Measurements from ENCODE around the gene TEX19.
"Not testable (repeated sequence)": the region's sequence is repeated elsewhere in the genome, so short reads cannot be mapped to it uniquely, and the experiment has no call there.

Gene TEX19

DNA sequence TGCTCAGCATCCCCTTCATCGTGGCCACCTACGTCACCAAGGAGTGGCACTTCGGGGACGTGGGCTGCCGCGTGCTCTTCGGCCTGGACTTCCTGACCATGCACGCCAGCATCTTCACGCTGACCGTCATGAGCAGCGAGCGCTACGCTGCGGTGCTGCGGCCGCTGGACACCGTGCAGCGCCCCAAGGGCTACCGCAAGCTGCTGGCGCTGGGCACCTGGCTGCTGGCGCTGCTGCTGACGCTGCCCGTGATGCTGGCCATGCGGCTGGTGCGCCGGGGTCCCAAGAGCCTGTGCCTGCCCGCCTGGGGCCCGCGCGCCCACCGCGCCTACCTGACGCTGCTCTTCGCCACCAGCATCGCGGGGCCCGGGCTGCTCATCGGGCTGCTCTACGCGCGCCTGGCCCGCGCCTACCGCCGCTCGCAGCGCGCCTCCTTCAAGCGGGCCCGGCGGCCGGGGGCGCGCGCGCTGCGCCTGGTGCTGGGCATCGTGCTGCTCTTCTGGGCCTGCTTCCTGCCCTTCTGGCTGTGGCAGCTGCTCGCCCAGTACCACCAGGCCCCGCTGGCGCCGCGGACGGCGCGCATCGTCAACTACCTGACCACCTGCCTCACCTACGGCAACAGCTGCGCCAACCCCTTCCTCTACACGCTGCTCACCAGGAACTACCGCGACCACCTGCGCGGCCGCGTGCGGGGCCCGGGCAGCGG, 15.7 kb downstream of the TEX19 start:
- H3K36me3 Mint-ChIP-seq (ENCODE audit: low read depth): no peaks in the 10 kb centered on the region
- no peak overlapping the region for H3K27ac Mint-ChIP-seq
- H3K9me3 Mint-ChIP-seq: no peaks in the 10 kb centered on the region
- no peak for DNase-seq
- TF ChIP-seq, protein P1, sequence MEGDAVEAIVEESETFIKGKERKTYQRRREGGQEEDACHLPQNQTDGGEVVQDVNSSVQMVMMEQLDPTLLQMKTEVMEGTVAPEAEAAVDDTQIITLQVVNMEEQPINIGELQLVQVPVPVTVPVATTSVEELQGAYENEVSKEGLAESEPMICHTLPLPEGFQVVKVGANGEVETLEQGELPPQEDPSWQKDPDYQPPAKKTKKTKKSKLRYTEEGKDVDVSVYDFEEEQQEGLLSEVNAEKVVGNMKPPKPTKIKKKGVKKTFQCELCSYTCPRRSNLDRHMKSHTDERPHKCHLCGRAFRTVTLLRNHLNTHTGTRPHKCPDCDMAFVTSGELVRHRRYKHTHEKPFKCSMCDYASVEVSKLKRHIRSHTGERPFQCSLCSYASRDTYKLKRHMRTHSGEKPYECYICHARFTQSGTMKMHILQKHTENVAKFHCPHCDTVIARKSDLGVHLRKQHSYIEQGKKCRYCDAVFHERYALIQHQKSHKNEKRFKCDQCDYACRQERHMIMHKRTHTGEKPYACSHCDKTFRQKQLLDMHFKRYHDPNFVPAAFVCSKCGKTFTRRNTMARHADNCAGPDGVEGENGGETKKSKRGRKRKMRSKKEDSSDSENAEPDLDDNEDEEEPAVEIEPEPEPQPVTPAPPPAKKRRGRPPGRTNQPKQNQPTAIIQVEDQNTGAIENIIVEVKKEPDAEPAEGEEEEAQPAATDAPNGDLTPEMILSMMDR (IDR thresholded peaks at IDR 0.05): no peak
- peaks cover 29% of the 10 kb centered on the region for H3K27me3 Mint-ChIP-seq (ENCODE audit: low read depth, poor library complexity)
- H3K4me1 Mint-ChIP-seq: peaks cover 31% of the 10 kb centered on the region
- H3K4me3 Mint-ChIP-seq: no peak overlapping the region

DNA sequence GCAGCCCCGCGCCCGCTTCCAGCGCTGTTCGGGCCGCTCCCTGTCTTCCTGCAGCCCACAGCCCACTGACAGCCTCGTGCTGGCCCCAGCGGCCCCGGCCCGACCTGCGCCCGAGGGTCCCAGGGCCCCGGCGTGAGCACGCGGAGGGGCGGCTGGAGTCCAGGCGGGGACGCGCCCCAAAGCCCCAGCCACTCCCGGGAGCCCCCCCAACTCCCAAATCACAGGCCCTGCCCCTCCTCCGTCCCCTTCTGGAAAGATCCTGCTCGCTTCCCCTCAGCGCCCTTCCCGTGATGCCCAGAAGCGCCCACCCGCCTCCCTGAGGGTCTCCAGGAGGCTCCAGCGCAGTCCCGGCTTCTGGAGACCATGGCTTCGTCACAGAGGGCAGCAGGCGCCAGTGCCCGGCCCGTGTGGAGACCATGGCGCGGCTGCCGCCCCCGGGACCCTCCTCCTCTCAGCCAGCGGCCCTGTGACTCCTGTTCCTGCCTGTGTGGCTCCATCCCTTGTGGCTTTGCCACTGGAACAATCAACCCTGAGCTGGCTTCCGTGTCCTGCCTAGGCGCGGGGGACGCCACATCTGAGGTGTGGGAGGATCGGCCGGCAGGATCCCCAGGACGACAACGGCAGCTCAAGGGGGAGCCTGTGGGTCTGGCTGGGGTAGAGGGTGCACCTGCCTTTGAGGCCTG, 16.5 kb downstream of the TEX19 start:
- Mint-ChIP-seq H3K9me3 (no peaks in the 10 kb centered on the region), H3K27me3 (ENCODE audit: low read depth, poor library complexity) (peaks cover 27% of the 10 kb centered on the region), H3K4me3 (no peak overlapping the region), H3K36me3 (ENCODE audit: low read depth) (no peaks in the 10 kb centered on the region), H3K27ac (no peak overlapping the region), H3K4me1 (peaks cover 32% of the 10 kb centered on the region)
- no peak for DNase-seq
- TF ChIP-seq, protein P1 (IDR thresholded peaks at IDR 0.05): no peak

DNA sequence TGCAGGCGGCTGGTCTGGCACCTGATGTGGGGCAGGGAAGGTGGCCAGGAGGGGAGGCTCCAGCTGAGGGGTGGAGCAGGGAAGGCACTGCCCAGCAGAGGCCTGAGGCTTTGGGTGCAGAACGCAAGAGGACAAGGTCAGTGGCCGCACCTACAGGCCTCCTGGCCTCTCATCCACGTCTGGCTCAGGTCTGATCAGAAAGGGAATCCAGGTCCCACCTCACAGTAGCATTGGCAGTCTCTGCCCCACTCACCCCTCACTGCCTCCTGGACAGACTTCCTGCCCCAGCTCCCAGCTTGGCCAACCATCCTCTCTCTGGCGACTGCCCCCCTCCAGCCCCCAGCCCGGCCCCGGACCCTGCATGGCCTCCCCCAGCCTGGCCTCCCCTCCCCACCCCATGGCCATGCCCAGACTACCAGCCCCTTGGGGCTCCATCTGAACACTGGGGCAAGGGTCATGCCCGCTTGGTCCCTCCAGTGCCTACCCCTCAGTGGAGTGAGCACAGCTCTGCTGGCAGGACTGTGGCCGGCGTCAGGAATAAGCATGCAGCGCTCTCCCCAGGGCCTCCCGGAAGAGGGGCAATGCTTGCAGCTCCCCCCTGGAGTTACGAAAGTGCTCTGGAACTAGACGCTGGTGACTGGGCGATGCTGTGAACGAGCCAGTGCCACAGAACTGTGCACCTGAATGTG, 17.1 kb downstream of the TEX19 start:
- DNase-seq: no peak

DNA sequence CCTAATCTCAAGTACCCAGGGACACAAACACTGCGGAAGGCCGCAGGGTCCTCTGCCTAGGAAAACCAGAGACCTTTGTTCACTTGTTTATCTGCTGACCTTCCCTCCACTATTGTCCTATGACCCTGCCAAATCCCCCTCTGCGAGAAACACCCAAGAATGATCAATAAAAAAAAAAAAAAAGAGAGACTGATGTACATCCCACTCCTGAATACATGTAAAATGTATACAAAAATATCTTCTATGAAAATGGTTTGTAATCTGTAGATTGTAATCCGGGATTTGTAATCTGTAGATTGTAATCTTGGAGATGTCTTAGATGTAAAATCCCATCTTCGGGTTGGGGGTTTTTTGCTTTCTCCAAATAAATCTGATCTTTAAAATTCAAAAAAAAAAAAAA, 18.2 kb downstream of the TEX19 start:
- not testable (repeated sequence) for H3K9me3 Mint-ChIP-seq, H3K27ac Mint-ChIP-seq

More for the DNA sequence above, 17.1 kb downstream of the TEX19 start:
- H3K36me3 Mint-ChIP-seq (ENCODE audit: low read depth): no peaks in the 10 kb centered on the region
- H3K27ac Mint-ChIP-seq: no peak overlapping the region
- TF ChIP-seq, protein P1 (IDR thresholded peaks at IDR 0.05): no peak
- peaks cover 22% of the 10 kb centered on the region for H3K27me3 Mint-ChIP-seq (ENCODE audit: low read depth, poor library complexity)
- H3K4me1 Mint-ChIP-seq: peaks cover 29% of the 10 kb centered on the region
- H3K9me3 Mint-ChIP-seq: no peaks in the 10 kb centered on the region
- no peak overlapping the region for H3K4me3 Mint-ChIP-seq

DNA sequence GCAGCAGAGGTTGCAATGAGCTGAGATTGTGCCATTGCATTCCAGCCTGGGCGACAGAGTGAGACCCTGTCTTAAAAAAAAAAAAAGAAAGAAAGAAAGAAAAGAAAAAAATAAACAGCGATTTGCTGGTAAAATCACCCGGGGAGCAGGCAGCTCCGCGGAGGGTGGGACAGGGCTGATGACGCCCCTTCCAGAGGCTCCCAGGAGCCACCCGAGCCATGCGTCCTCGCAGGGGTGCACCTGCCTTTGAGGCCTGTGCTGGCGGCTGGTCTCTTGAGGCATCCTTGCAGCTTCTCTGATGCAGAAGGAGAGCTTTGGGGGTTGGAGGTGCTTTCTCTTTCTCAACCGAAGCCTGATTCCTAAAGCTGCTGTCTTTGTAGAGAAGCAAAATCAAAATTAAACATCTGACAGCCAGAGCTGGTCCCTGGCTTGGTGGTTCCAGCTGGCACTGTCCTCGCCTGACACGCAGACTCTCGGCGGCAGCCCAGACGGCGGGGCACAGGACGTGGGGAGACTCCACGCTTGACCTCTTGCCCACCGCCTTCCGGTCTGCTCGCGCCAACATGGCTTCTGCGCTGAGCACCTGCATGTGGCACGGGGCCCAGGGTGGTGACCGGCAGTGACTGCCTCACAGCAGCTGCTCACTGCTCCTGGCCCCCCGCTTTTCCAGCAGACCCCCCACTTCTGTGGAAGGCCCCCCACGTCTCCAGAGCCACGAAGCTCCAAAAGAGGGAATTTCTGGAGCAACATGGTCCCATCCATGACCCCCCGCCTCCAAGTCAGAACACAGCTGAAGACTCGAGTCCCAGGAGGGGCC, 19.1 kb downstream of the TEX19 start:
- no peak for DNase-seq
- no peak overlapping the region for H3K4me3 Mint-ChIP-seq
- H3K9me3 Mint-ChIP-seq: no peaks in the 10 kb centered on the region
- H3K27ac Mint-ChIP-seq: no peak overlapping the region
- H3K36me3 Mint-ChIP-seq (ENCODE audit: low read depth): no peaks in the 10 kb centered on the region
- TF ChIP-seq, protein P1 (IDR thresholded peaks at IDR 0.05): no peak
- H3K4me1 Mint-ChIP-seq: peaks cover 24% of the 10 kb centered on the region
- peaks cover 25% of the 10 kb centered on the region for H3K27me3 Mint-ChIP-seq (ENCODE audit: low read depth, poor library complexity)

More for the DNA sequence above, 18.2 kb downstream of the TEX19 start:
- Mint-ChIP-seq H3K4me1 (peaks cover 32% of the 10 kb centered on the region), H3K27me3 (ENCODE audit: low read depth, poor library complexity) (peaks cover 28% of the 10 kb centered on the region)
- not testable (repeated sequence) for DNase-seq; H3K36me3 Mint-ChIP-seq (ENCODE audit: low read depth); H3K4me3 Mint-ChIP-seq

DNA sequence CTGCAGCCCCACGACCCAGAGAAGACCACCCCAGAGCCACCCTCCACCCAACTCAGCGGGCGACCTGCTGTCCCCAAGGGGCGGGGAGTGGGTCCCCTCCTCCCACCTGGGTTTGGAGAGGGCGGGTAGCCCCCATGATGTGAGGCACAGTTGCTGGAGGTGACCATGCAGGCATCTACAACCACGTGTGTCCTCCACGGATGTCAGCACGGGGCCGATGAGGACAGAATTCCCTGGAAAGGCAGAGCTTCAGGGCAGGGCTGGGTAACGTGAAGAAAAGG, 19.6 kb downstream of the TEX19 start:
- Mint-ChIP-seq H3K4me3 (no peak overlapping the region), H3K4me1 (peaks cover 20% of the 10 kb centered on the region), H3K36me3 (ENCODE audit: low read depth) (no peaks in the 10 kb centered on the region), H3K27me3 (ENCODE audit: low read depth, poor library complexity) (peaks cover 23% of the 10 kb centered on the region), H3K27ac (no peak overlapping the region), H3K9me3 (no peaks in the 10 kb centered on the region)
- DNase-seq: no peak
- TF ChIP-seq, protein P1 (IDR thresholded peaks at IDR 0.05): no peak

Data from nephron progenitor cell (in vitro differentiated cells).